Mesenchymal stem cell (in vitro differentiated cells and primary cell): ENCODE results near the gene HLA-DPA1.

Experiments used
- DNase-seq: peaks from one replicate; pipeline ENCODE4 v3.0.0-alpha.2; 2013
- H2AFZ ChIP-seq: one replicate; pipeline ENCODE4 v1.6.1; 2013; ENCODE audit warnings: low read depth, mild to moderate bottlenecking, control low read depth, inconsistent platforms, low read length, moderate library complexity
- H2AK5ac ChIP-seq: 2 replicates; pipeline ENCODE4 v1.6.1; 2013; ENCODE audit warnings: low read length, moderate library complexity, mild to moderate bottlenecking, inconsistent platforms; ENCODE audit not compliant: severe bottlenecking
- H2BK120ac ChIP-seq: one replicate; pipeline ENCODE4 v1.6.1; 2013; ENCODE audit warnings: low read depth, mild to moderate bottlenecking, inconsistent platforms, low read length, moderate library complexity
- H2BK12ac ChIP-seq, 2 experiments: one replicate each; pipeline ENCODE4 v1.6.1; 2013; ENCODE audit warnings: inconsistent platforms in 2 of 2, low read length in 2 of 2, mild to moderate bottlenecking in 2 of 2, moderate library complexity in 2 of 2, control low read depth in 1 of 2
- H2BK15ac ChIP-seq: one replicate; pipeline ENCODE4 v1.6.1; 2013; ENCODE audit warnings: mild to moderate bottlenecking, low read depth, inconsistent platforms; ENCODE audit not compliant: poor library complexity, severe bottlenecking
- H2BK5ac ChIP-seq: 2 replicates; pipeline ENCODE4 v1.6.1; 2013; ENCODE audit warnings: low read depth, mild to moderate bottlenecking, low read length, control low read depth, inconsistent platforms; ENCODE audit not compliant: poor library complexity, severe bottlenecking
- H3K14ac ChIP-seq, 2 experiments: one replicate each; pipeline ENCODE4 v1.6.1; 2013; ENCODE audit warnings: inconsistent platforms in 2 of 2, low read length in 2 of 2, control low read depth in 1 of 2, mild to moderate bottlenecking in 1 of 2, moderate library complexity in 1 of 2
- H3K18ac ChIP-seq, 2 experiments: one replicate each; pipeline ENCODE4 v1.6.1; 2013; ENCODE audit warnings: inconsistent platforms in 2 of 2, low read length in 2 of 2, control low read depth in 1 of 2, low read depth in 1 of 2, mild to moderate bottlenecking in 1 of 2
- H3K23ac ChIP-seq, 2 experiments: one replicate each; pipeline ENCODE4 v1.6.1; 2013; ENCODE audit warnings: inconsistent platforms in 2 of 2, low read length in 2 of 2, mild to moderate bottlenecking in 2 of 2, moderate library complexity in 2 of 2, control low read depth in 1 of 2
- H3K27ac ChIP-seq: 2 replicates; pipeline ENCODE4 v1.5.1; 2013; ENCODE audit warnings: mild to moderate bottlenecking, moderate library complexity, low read length, control low read depth, inconsistent platforms; ENCODE audit not compliant: poor library complexity, severe bottlenecking
- H3K27me3 ChIP-seq, 2 experiments: 2 replicates each; pipeline versions ENCODE4 v1.6.1 to v1.7.0; 2013; ENCODE audit warnings: low read length in 2 of 2, mild to moderate bottlenecking in 2 of 2, moderate library complexity in 2 of 2, control low read depth in 1 of 2, inconsistent platforms in 1 of 2; ENCODE audit not compliant: control insufficient read depth in 1 of 2, insufficient read depth in 1 of 2
- H3K36me3 ChIP-seq, 2 experiments: 2 replicates each; pipeline versions ENCODE4 v1.6.1 to v1.7.0; 2013; ENCODE audit warnings: low read length in 2 of 2, control low read depth in 1 of 2, inconsistent platforms in 1 of 2, low read depth in 1 of 2, mild to moderate bottlenecking in 1 of 2; ENCODE audit not compliant: insufficient read depth in 2 of 2, control insufficient read depth in 1 of 2
- H3K4ac ChIP-seq, 2 experiments: one replicate each; pipeline ENCODE4 v1.6.1; 2013; ENCODE audit warnings: inconsistent platforms in 2 of 2, low read length in 2 of 2, mild to moderate bottlenecking in 2 of 2, moderate library complexity in 2 of 2, control low read depth in 1 of 2, low read depth in 1 of 2
- H3K4me1 ChIP-seq: 2 replicates; pipeline ENCODE4 v1.6.1; 2013; ENCODE audit warnings: low read depth, low read length, control low read depth; ENCODE audit not compliant: control insufficient read depth, insufficient read depth
- H3K4me2 ChIP-seq: 2 replicates; pipeline ENCODE4 v1.6.1; 2013; ENCODE audit warnings: low read length, mild to moderate bottlenecking, inconsistent platforms; ENCODE audit not compliant: poor library complexity, severe bottlenecking
- H3K4me3 ChIP-seq, 2 experiments: 2 replicates each; pipeline versions ENCODE4 v1.5.1 to v1.7.0; 2013; ENCODE audit warnings: low read length in 2 of 2, mild to moderate bottlenecking in 2 of 2, control low read depth in 1 of 2, low read depth in 1 of 2; ENCODE audit not compliant: insufficient read depth in 1 of 2
- H3K79me1 ChIP-seq: replicated peaks from 2 replicates; pipeline ENCODE4 v1.6.1; 2013; ENCODE audit warnings: mild to moderate bottlenecking, control low read depth, low read length, inconsistent platforms; ENCODE audit not compliant: poor library complexity, severe bottlenecking
- H3K9ac ChIP-seq: 2 replicates; pipeline ENCODE4 v1.7.0; 2013; ENCODE audit warnings: mild to moderate bottlenecking, low read length, moderate library complexity
- H3K9me3 ChIP-seq: 2 replicates; pipeline ENCODE4 v1.7.0; 2013; ENCODE audit warnings: mild to moderate bottlenecking, low read length; ENCODE audit not compliant: control insufficient read depth
- H4K8ac ChIP-seq: one replicate; pipeline ENCODE4 v1.6.1; 2013; ENCODE audit warnings: inconsistent platforms, mild to moderate bottlenecking, low read length, moderate library complexity
- H4K91ac ChIP-seq: one replicate; pipeline ENCODE4 v1.6.1; 2013; ENCODE audit warnings: mild to moderate bottlenecking, low read length, inconsistent platforms
- WGBS: methylation state at CpG from one replicate; pipeline ENCODE4 v1.1.7; 2013; ENCODE audit warnings: mixed read lengths; 5-methylcytosine and 5-hydroxymethylcytosine counted together

HLA-DPA1 gene

DNA sequence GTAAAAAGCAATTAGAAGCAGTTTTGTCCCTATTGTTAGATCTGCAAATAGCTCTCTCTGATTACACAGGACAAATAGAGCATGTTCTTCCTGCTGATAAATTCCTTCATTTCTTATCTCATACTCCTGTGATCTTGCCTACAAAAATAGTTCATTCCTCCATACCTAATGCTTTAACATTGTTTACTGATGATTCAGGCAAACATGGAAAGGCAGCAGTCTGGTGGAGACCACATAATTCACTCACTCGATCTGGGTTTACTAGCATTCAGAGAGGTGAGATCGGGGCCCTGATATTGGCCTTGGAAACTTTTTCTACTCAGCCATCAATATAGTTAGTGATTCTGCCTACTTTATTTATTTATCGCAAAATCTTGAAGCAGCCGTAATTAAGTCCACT is 20.2 kb downstream of the HLA-DPA1 start:
- no peaks in the 10 kb centered on the region for H3K79me1 ChIP-seq
- H3K4me3 ChIP-seq = no peak overlapping the region
- H2AK5ac ChIP-seq = no peak overlapping the region
- 88% methylated on average over 4 of the region's 4 CpGs for WGBS
- H4K8ac ChIP-seq = no peak overlapping the region
- peaks cover 50 to 66% of the 10 kb centered on the region in 2 experiments for H3K27me3 ChIP-seq
- no peak overlapping the region for H2BK15ac ChIP-seq
- no peak overlapping the region for H2BK12ac ChIP-seq
- no peak overlapping the region for H3K4me2 ChIP-seq
- no peak overlapping the region for H2BK120ac ChIP-seq
- no peak overlapping the region for H2BK5ac ChIP-seq
- no peak overlapping the region for H3K18ac ChIP-seq
- no peak overlapping the region for H3K4ac ChIP-seq
- no peak overlapping the region for H3K14ac ChIP-seq
- H3K4me1 ChIP-seq = no peaks in the 10 kb centered on the region
- H3K9me3 ChIP-seq = no peaks in the 10 kb centered on the region
- no peaks in the 10 kb centered on the region for H3K36me3 ChIP-seq
- H3K23ac ChIP-seq = no peak overlapping the region
- no peak overlapping the region for H3K27ac ChIP-seq
- H3K9ac ChIP-seq = no peak overlapping the region
- DNase-seq = no peak
- H2AFZ ChIP-seq = no peak overlapping the region
- H4K91ac ChIP-seq = no peak overlapping the region

DNA sequence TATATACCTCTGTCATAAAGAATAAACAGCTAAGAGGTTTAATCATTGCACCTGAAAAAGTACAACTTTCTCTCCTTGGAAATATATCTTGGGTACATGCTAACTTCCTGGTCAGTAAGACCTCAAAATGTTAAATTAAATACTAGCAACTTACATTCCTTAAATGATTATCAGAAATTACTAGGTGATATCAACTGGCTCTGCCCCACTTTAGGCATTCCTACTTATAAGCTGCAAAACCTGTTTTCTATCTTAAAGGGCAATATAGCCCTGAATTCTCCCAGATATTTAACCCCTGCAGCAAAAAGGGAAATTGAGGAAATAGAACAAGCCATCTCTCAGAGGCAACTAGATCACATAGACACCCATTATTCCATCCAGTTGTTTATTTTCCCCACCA is 20.8 kb downstream of the HLA-DPA1 start:
- Histone ChIP-seq H3K27me3 (peaks cover 46 to 65% of the 10 kb centered on the region in 2 experiments), H3K14ac (no peak overlapping the region), H4K8ac (no peak overlapping the region), H3K27ac (no peak overlapping the region), H2AK5ac (no peak overlapping the region), H3K4me2 (no peak overlapping the region), H3K36me3 (no peaks in the 10 kb centered on the region), H3K4me3 (no peak overlapping the region), H2BK120ac (no peak overlapping the region), H3K23ac (no peak overlapping the region), H3K79me1 (no peaks in the 10 kb centered on the region), H2BK12ac (no peak overlapping the region), H2BK15ac (no peak overlapping the region), H4K91ac (no peak overlapping the region), H3K18ac (no peak overlapping the region), H3K9me3 (no peaks in the 10 kb centered on the region), H2BK5ac (no peak overlapping the region), H3K4me1 (no peaks in the 10 kb centered on the region), H3K4ac (no peak overlapping the region), H3K9ac (no peak overlapping the region), H2AFZ (no peak overlapping the region)
- no peak for DNase-seq

DNA sequence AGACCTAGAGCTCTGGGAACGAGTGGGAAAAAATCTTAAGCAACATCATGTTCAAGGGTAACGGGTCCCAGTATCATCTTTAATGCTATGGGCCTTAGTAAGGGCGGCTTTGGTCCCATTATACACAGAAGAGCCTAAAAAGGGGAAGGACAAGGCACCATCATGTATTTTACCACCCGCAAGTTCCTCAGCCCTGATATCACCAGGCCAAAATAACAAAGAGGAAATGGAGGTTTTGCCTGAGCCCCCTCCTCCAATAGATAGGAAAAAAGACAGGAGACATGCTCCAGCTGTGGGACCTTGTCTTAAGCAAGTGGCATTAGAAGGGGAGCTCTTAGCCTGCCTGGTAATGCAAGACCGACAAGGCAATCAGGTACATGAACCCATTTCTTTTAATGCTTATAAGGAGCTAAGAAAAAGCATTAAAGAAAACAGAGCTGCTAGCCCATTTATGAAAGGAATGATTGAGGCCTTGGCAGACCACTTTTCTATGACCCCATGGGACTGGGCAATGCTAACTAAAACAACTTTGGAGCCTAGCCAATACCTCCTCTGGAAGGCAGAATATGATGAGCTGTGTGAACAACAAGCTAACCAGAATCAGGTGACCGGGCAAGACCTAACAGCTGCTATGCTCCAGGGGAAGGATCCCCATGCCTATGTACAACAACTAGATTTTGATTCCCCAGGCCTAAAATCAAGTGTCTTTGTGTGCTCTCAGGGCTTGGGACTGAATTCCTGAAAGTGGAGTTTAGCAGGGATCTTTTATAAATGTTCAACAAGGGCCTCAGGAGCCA is 23.2 kb downstream of the HLA-DPA1 start:
- Histone ChIP-seq H2BK12ac (no peak overlapping the region), H3K79me1 (no peaks in the 10 kb centered on the region), H3K9me3 (no peaks in the 10 kb centered on the region), H2BK5ac (no peak overlapping the region), H3K27me3 (peaks cover 37 to 51% of the 10 kb centered on the region in 2 experiments), H4K8ac (no peak overlapping the region), H3K36me3 (no peaks in the 10 kb centered on the region), H3K4me2 (no peak overlapping the region), H3K23ac (no peak overlapping the region), H2AFZ (no peak overlapping the region), H3K4me3 (no peak overlapping the region), H3K9ac (no peak overlapping the region), H4K91ac (no peak overlapping the region), H3K4me1 (no peaks in the 10 kb centered on the region), H2BK15ac (no peak overlapping the region), H3K4ac (no peak overlapping the region), H3K27ac (no peak overlapping the region), H2BK120ac (no peak overlapping the region), H2AK5ac (no peak overlapping the region), H3K18ac (no peak overlapping the region), H3K14ac (no peak overlapping the region)
- 80% methylated on average over 5 of the region's 6 CpGs for WGBS
- no peak for DNase-seq

DNA sequence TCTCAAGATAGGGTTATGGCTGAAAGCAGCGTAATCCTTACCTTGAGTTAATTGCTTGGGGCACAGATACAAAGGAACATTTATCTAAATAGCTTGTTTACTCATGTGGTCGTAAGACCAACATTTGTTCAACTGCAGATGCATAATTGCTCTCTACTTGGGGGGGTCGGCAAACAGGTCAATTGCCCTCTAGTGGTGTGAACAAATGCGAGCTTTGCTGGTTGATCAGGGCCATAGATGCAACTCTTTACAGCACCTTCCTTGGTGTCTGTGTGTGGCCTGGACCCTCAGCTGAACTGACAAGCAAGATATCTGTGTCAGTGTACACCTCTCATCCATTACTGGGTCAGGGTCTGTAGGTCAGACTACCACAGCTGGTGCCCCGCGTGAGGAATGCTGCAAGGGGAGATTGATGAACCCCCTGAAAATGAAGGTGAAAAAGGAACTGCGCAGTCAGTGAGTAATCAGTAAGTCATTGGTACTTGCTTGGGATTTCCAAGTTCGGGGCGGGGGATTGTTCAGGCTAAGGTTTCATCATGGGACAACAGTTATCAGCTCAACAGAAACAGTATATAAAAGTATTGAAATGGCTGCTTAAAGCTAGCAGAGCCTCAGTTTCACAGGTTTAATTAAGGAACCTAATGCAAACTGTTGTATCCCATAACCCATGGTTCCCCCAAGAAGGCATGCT is 24.0 kb downstream of the HLA-DPA1 start:
- Histone ChIP-seq H2BK120ac (no peak overlapping the region), H3K9ac (no peak overlapping the region), H3K23ac (no peak overlapping the region), H2BK12ac (no peak overlapping the region), H4K8ac (no peak overlapping the region), H3K79me1 (no peaks in the 10 kb centered on the region), H3K4me3 (no peak overlapping the region), H3K9me3 (no peaks in the 10 kb centered on the region), H2AFZ (no peak overlapping the region), H4K91ac (no peak overlapping the region), H2BK15ac (no peak overlapping the region), H3K4me2 (no peak overlapping the region), H2AK5ac (no peak overlapping the region), H3K27me3 (peaks cover 31 to 57% of the 10 kb centered on the region in 2 experiments), H3K36me3 (no peaks in the 10 kb centered on the region), H2BK5ac (no peak overlapping the region), H3K4me1 (no peaks in the 10 kb centered on the region), H3K27ac (no peak overlapping the region), H3K18ac (no peak overlapping the region), H3K4ac (no peak overlapping the region), H3K14ac (no peak overlapping the region)
- DNase-seq = no peak
- WGBS = 74% methylated on average over 7 of the region's 9 CpGs
